ENCODE data around the gene CLMP.
"Not testable (repeated sequence)": the region's sequence is repeated elsewhere in the genome, so short reads cannot be mapped to it uniquely, and the experiment has no call there.

CLMP gene

DNA sequence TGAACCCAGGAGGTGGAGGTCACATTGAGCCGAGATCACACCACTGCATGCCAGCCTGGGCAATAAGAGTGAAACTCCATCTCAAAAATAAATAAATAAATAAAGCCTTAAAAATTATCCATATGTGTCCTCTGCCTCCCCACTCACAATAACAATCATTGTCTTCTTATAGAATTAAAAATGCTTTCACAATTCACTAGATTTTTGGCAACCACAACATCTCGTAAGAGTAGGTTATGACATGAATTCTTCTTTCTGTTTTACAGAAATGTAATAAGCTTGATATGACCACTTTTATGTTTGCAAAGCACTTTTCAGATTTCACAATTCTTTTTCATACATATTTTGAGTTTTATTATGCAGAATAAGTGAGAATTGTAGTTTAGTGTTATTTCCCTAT is 78.6 kb downstream of the CLMP start:
- no peak overlapping the region for H3K27ac Mint-ChIP-seq
- H3K27me3 Mint-ChIP-seq: peaks cover 0 to 5% of the 10 kb centered on the region in 2 donors
- ATAC-seq (replicated peaks) (no peak), DNase-seq (no peak)
- H3K4me3 Mint-ChIP-seq: no peak overlapping the region
- H3K9me3 Mint-ChIP-seq: no peaks in the 10 kb centered on the region
- no peaks in the 10 kb centered on the region for H3K4me1 Mint-ChIP-seq (ENCODE audit: low read depth in 2 of 2)
- peaks cover 3% of the 10 kb centered on the region for H3K36me3 Mint-ChIP-seq (ENCODE audit: insufficient read depth)

DNA sequence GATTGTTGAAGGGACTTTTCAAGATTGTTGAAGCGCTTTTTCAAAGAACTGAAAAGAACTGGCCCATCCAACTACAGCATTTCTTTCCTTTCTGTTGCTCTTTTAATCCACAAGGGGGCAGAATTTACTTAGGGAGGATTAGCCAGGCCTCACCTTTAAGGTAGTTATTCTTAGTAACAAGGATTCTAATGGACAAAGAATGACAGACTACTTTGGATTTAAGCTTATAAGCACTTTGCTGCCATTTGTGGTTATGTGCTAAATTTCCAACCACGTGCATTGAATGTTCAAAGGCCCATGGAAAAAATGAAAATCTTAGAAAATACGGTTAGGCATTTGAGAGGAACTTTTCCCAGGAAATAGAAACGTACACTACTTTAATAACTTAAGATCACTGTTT is 83.6 kb downstream of the CLMP start:
- ATAC-seq (replicated peaks) (peak; percentile 58), DNase-seq (no peak)
- Mint-ChIP-seq H3K4me3 (no peak overlapping the region), H3K4me1 (ENCODE audit: low read depth in 2 of 2) (peaks cover 5 to 6% of the 10 kb centered on the region in 2 donors), H3K27me3 (peaks cover 0 to 9% of the 10 kb centered on the region in 2 donors), H3K27ac (no peak overlapping the region), H3K9me3 (no peaks in the 10 kb centered on the region), H3K36me3 (ENCODE audit: insufficient read depth) (peaks cover 3% of the 10 kb centered on the region)

DNA sequence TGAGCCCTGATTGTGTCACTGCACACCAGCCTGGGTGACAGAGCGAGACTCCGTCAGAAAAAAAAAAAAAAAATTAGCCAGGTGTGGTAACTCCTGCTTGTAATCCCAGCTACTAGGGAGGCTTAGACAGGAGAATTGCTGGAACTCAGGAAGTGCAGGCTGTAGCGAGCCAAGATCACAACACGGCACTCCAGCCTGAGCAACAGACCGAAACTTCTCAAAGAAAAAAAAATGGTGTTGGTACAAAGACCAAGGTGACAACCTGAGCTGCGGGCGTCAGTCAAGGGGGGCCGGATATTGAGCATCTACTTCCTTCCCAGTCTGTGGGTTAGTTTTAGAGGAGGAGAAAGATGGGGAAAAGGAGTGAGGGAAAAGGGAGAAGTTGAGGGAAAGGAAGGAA is 84.7 kb downstream of the CLMP start:
- H3K27ac Mint-ChIP-seq: peak overlapping the region; percentile 34 to 92
- DNase-seq (peak in 1 of 3 experiments; percentile 11), ATAC-seq (replicated peaks) (peak; percentile 66)
- H3K27me3 Mint-ChIP-seq: peaks cover 0 to 9% of the 10 kb centered on the region in 2 donors
- H3K36me3 Mint-ChIP-seq (ENCODE audit: insufficient read depth): peaks cover 3% of the 10 kb centered on the region
- H3K4me3 Mint-ChIP-seq: peak overlapping the region; percentile 51 to 59
- peaks cover 5 to 6% of the 10 kb centered on the region in 2 donors for H3K4me1 Mint-ChIP-seq (ENCODE audit: low read depth in 2 of 2)
- no peaks in the 10 kb centered on the region for H3K9me3 Mint-ChIP-seq

DNA sequence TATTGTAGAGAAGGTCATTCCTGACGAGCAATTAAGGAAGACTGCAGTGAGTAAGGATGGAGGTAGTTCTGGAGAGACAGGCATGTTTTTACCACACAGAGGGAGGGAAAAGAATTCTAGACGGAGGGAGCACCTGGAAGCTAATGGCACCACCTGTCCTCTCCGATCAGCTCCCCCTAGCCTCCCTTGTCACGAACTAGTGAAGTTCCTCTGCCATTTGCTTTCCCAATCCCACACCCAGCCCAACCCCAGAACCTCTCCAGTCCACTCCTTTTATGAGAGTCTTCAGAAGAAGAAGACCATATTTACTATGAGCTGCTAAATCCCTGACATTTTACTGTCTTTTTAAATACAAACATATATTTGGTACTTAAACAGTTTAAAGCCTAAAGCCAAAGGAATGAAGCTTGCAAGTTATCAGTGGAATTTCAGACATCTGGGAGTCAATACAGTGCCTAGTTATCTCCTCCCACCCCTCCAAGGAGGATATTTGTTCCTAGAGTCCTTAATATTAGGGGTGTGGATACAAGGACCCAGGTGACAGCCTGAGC is 87.0 kb downstream of the CLMP start:
- Mint-ChIP-seq H3K9me3 (no peaks in the 10 kb centered on the region), H3K36me3 (ENCODE audit: insufficient read depth) (peaks cover 3% of the 10 kb centered on the region), H3K4me3 (no peak overlapping the region), H3K4me1 (ENCODE audit: low read depth in 2 of 2) (peaks cover 8 to 10% of the 10 kb centered on the region in 2 donors), H3K27ac (peak overlapping the region in 1 of 2 donors; percentile 49), H3K27me3 (peaks cover 0 to 9% of the 10 kb centered on the region in 2 donors)
- DNase-seq (no peak), ATAC-seq (replicated peaks) (no peak)

DNA sequence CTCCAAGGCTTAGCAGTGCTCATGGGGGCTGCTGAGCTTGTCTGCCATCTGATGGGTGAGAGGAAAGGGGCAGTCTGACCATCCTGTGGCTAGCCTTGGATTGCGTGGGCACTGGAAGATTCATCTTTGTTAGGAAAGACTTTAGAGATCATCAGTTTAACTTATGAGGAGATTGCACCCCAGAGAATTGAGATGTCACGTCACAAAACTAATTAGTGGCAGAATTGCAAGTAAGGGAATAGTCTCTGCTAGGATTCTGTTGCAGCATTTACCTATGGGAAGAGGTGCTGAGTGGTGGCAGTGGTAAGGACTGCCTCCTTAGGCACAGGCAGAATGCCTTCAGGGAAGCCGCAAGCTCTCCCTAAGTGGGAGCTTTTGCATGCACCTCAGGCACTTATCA is 90.4 kb downstream of the CLMP start:
- no peak overlapping the region for H3K4me3 Mint-ChIP-seq
- peaks cover 0 to 9% of the 10 kb centered on the region in 2 donors for H3K27me3 Mint-ChIP-seq
- H3K4me1 Mint-ChIP-seq (ENCODE audit: low read depth in 2 of 2): peaks cover 7 to 11% of the 10 kb centered on the region in 2 donors
- ATAC-seq (replicated peaks) (no peak), DNase-seq (no peak)
- H3K36me3 Mint-ChIP-seq (ENCODE audit: insufficient read depth): no peaks in the 10 kb centered on the region
- no peak overlapping the region for H3K27ac Mint-ChIP-seq
- no peaks in the 10 kb centered on the region for H3K9me3 Mint-ChIP-seq

DNA sequence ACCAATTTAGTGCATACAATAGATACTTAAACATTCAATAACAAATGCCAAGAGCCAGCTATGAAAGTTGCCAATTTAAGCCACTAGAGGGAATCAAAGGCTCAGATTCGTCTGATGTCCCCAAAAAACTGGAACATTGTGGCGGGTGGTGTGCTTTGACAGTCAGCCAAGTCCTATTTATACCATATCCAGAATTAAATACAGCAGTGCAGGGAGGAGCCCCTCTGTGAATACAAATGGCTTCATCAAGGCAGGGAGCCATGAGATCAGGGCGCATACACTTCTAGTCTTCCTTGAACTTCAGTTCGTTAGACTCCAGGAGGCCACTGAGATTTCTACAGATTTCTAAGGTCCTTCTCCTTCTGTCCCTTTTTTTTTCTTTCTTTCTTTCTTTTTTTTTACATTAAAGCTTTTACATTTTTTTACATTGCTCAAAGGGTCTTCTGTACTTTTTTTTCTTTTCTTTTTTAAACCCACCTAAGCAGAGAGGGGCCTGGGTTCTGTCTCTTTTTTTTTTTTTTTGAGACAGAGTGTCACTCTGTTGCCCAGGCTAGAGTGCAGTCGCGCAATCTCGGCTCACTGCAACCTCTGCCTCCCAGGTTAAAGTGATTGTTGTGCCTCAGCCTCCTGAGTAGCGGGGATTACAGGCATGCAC is 91.6 kb downstream of the CLMP start:
- peak; percentile 15 to 33 (median 16) for DNase-seq
- Mint-ChIP-seq H3K27me3 (peaks cover 0 to 6% of the 10 kb centered on the region in 2 donors), H3K9me3 (no peaks in the 10 kb centered on the region), H3K27ac (peak overlapping the region in 1 of 2 donors; percentile 70), H3K4me3 (no peak overlapping the region), H3K36me3 (ENCODE audit: insufficient read depth) (no peaks in the 10 kb centered on the region), H3K4me1 (ENCODE audit: low read depth in 2 of 2) (peaks cover 7 to 11% of the 10 kb centered on the region in 2 donors)
- ATAC-seq (replicated peaks): peak; percentile 70

DNA sequence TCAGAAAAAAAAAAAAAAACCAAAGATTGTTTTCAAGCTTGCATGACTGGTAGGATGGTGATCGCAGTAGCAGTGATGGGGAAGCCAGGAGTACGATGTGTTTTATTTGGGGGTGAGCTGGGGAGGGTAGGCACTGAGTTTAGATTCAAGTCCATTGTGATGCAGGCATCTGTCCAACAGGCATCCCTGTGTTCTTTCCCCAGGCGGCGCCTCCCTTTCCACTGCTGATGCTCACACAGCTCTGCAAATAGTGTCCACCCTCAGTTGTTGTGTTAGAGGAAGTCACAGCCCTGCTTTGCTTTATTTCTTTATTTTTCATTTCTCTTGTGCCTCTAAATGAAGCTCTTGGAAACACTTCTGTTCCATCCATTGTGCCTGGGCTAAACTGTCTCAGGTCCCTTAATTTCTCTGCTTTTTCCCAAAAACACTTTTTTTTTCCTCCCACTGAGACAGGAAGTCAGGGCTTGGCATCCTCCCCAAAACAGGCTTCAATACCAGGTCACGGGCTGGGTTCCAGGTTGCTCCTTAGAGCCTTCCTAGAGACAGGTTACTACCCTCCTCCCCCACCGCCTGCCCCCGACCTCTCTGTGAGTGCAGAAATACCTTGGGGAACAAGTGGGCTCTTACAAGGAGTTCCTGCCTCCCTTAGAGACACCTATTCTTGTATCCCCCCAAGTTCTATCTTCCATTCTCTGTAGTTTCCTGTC is 94.5 kb downstream of the CLMP start:
- Mint-ChIP-seq H3K27ac (peak overlapping the region; percentile 23 to 66), H3K4me1 (ENCODE audit: low read depth in 2 of 2) (peaks cover 7 to 16% of the 10 kb centered on the region in 2 donors), H3K27me3 (no peaks in the 10 kb centered on the region), H3K4me3 (no peak overlapping the region), H3K9me3 (no peaks in the 10 kb centered on the region), H3K36me3 (ENCODE audit: insufficient read depth) (peaks cover 3% of the 10 kb centered on the region)
- no peak for ATAC-seq (replicated peaks)
- no peak for DNase-seq

DNA sequence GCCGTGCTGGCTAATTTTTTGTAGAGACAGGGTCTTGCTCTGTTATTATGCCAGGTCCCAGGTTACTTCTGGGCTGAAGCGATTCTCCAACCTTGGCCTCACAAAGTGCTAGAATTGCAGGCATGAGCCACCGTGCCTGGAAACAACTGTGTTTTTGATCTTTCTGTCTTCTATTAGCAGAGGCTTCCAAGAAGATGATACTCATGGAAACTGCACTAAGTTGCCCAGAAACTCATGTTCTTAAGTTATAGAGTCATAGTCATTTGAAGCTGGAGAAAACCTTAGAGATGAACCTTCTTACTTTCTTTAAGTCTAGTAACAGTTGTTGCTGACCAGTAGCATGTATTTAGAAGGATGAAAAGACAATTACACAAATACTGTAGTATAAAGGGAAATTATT is 96.1 kb downstream of the CLMP start:
- no peak overlapping the region for H3K27ac Mint-ChIP-seq
- H3K4me3 Mint-ChIP-seq: no peak overlapping the region

DNA sequence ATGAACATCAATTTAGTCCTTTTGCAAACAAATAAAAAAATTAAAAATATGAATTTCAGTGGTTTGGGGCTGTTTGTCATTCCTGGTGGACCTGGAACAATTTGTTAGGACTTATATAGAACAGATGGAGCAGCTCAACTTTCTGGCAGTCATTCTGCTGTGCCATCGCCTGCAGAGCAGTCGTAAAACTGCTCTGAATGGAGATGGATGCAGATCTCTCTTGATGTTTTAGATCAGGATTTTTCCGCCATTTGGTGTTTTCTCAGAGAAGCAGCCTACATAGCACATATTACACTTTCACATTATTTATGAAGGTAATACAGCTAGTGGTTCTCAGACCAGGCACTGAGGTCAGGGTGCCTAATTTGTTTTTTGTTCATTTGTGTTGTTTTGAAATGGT is 101.3 kb downstream of the CLMP start:
- H3K27ac Mint-ChIP-seq: no peak overlapping the region
- DNase-seq: no peak
- no peaks in the 10 kb centered on the region for H3K9me3 Mint-ChIP-seq
- no peak overlapping the region for H3K4me3 Mint-ChIP-seq
- no peaks in the 10 kb centered on the region for H3K27me3 Mint-ChIP-seq
- ATAC-seq (replicated peaks): no peak
- peaks cover 0 to 5% of the 10 kb centered on the region in 2 donors for H3K4me1 Mint-ChIP-seq (ENCODE audit: low read depth in 2 of 2)
- peaks cover 3% of the 10 kb centered on the region for H3K36me3 Mint-ChIP-seq (ENCODE audit: insufficient read depth)

More for the DNA sequence above, 96.1 kb downstream of the CLMP start:
- H3K36me3 Mint-ChIP-seq (ENCODE audit: insufficient read depth): peaks cover 3% of the 10 kb centered on the region
- H3K9me3 Mint-ChIP-seq: no peaks in the 10 kb centered on the region
- H3K27me3 Mint-ChIP-seq: no peaks in the 10 kb centered on the region
- H3K4me1 Mint-ChIP-seq (ENCODE audit: low read depth in 2 of 2): peaks cover 7 to 16% of the 10 kb centered on the region in 2 donors
- no peak for DNase-seq
- ATAC-seq (replicated peaks): no peak

DNA sequence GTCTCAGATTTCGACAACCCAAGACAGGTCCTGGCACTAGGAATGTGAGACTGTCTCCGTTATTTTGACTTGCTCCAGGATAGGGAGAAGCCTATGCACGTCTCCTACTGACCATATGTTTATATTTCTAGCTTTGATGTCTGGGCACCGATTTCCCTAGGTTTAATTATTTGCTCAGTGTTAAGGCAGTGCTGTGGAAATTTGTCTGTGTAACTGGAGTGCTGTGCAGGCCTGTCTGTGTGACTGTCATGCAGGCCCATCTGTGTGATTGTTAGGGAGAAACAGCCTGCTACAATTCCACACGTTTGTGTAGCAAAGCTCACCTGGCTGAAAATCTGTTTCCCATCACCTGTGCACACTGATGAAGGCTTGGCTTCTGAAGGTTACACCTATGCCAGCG is 103.5 kb downstream of the CLMP start:
- DNase-seq (no peak), ATAC-seq (replicated peaks) (no peak)
- H3K4me1 Mint-ChIP-seq (ENCODE audit: low read depth in 2 of 2): peaks cover 9% of the 10 kb centered on the region in 2 donors
- peak overlapping the region; percentile 33 to 72 for H3K27ac Mint-ChIP-seq
- peaks cover 3% of the 10 kb centered on the region for H3K36me3 Mint-ChIP-seq (ENCODE audit: insufficient read depth)
- no peaks in the 10 kb centered on the region for H3K9me3 Mint-ChIP-seq
- H3K4me3 Mint-ChIP-seq: no peak overlapping the region
- H3K27me3 Mint-ChIP-seq: no peaks in the 10 kb centered on the region

DNA sequence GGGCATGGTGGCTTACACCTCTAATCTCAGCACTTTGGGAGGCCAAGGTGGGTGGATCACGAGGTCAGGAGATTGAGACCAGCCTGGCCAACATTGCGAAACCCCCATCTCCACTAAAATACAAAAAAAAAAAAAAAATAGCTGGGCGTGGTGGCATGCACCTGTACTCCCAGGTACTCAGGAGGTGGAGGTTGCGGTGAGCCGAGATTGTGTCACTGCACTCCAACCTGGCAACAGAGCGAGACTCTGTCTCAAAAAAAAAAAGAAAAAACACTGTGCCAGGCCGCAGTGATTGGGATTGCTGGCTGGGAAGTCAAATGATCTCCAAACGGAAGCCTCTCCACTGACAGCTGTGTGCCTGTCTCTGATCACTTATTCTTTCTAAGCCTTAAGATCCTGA is 104.9 kb downstream of the CLMP start:
- H3K9me3 Mint-ChIP-seq; DNase-seq; H3K36me3 Mint-ChIP-seq (ENCODE audit: insufficient read depth); ATAC-seq (replicated peaks); H3K27me3 Mint-ChIP-seq; H3K4me3 Mint-ChIP-seq: not testable (repeated sequence)
- peaks cover 15% of the 10 kb centered on the region in 2 donors for H3K4me1 Mint-ChIP-seq (ENCODE audit: low read depth in 2 of 2)
- peak overlapping the region; percentile 29 to 33 for H3K27ac Mint-ChIP-seq

DNA sequence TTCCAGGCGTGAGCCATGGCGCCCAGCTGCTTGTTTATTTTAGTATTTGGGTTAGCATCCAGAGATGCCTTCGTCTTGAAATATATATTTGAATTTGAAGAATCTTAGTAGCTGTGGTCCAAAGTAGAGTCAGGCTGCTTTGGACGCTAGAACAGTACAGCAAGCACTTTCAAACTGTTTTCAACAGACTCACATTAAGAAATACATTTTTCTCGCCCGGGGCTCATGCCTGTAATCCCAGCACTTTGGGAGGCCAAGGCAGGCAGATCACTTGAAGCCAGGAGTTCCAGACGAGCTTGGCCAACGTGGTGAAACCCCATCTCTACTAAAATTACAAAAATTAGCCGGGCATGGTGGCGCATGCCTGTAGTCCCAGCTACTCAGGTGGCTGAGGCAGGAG is 106.2 kb downstream of the CLMP start:
- ATAC-seq (replicated peaks); H3K27me3 Mint-ChIP-seq; DNase-seq; H3K36me3 Mint-ChIP-seq (ENCODE audit: insufficient read depth); H3K9me3 Mint-ChIP-seq: not testable (repeated sequence)
- H3K4me1 Mint-ChIP-seq (ENCODE audit: low read depth in 2 of 2): peaks cover 16 to 17% of the 10 kb centered on the region in 2 donors
- peak overlapping the region in 1 of 2 donors; percentile 15 for H3K4me3 Mint-ChIP-seq
- peak overlapping the region; percentile 35 to 97 for H3K27ac Mint-ChIP-seq

DNA sequence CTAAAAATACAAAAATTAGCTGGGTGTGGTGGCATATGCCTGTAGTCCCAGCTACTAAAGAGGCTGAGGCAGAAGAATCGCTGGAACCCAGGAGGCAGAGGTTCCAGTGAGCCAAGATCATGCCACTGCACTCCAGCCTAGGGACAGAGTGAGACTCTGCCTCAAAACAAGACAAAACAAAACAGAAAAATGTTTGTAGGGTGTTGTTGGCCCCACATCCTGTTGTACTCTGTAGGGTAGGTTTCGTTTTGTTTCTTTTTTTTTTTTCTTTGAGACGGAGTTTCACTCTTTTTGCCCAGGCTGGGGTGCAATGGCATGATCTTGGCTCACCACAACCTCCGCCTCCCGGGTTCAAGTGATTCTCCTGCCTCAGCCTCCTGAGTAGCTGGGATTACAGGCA is 107.4 kb downstream of the CLMP start:
- Mint-ChIP-seq H3K27ac (peak overlapping the region; percentile 94 to 97), H3K4me1 (ENCODE audit: low read depth in 2 of 2) (peaks cover 28 to 29% of the 10 kb centered on the region in 2 donors), H3K4me3 (peak overlapping the region; percentile 76 to 79)
- not testable (repeated sequence) for H3K9me3 Mint-ChIP-seq; H3K27me3 Mint-ChIP-seq; H3K36me3 Mint-ChIP-seq (ENCODE audit: insufficient read depth)
- ATAC-seq (replicated peaks) (peak; percentile 91), DNase-seq (peak; percentile 9 to 32 (median 23))

DNA sequence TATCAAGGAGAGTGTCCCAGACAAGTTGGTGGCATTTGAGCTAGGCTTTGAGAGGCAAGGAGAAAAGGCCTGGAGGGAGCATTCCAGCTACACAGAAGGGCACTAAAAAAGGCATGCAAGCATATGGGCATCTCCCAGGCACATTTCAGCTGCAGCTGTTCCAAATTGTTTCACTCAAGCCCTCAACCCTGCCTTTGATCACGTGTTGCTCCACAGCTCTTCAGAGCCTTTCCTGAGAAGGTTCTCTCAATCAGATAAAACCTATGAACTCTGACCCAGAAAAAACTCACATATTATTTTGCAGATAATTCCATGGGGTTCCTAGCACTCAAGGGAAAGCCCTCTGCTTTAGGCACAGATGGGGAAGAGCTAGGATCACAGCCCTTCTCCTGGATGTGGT is 108.7 kb downstream of the CLMP start:
- Mint-ChIP-seq H3K4me3 (peak overlapping the region in 1 of 2 donors; percentile 76), H3K27ac (peak overlapping the region; percentile 94 to 97), H3K4me1 (ENCODE audit: low read depth in 2 of 2) (peaks cover 28 to 29% of the 10 kb centered on the region in 2 donors), H3K27me3 (no peaks in the 10 kb centered on the region), H3K9me3 (no peaks in the 10 kb centered on the region), H3K36me3 (ENCODE audit: insufficient read depth) (peaks cover 3% of the 10 kb centered on the region)
- no peak for ATAC-seq (replicated peaks)
- DNase-seq: no peak

Data from effector memory CD8-positive, alpha-beta T cell (primary cell).